Measurements from ENCODE around the gene MAP3K20. TPM values are rescaled to one million over a fixed set of nuclear protein-coding genes. Genes with fewer than 3 reads are reported as not detected.

Gene MAP3K20
- total RNA-seq, 1 experiment from 2014 or later: 44.5 TPM

- no peaks in the 10 kb centered on the region for H3K4me1 ChIP-seq
- Mint-ChIP-seq H3K27me3 (ENCODE audit: insufficient read depth, unreplicated experiment) (no peaks in the 10 kb centered on the region), H3K9me3 (ENCODE audit: unreplicated experiment) (peaks cover 27% of the 10 kb centered on the region), H3K4me1 (ENCODE audit: low read depth, unreplicated experiment) (peaks cover 8% of the 10 kb centered on the region), H3K36me3 (ENCODE audit: insufficient read depth, unreplicated experiment) (no peaks in the 10 kb centered on the region), H3K4me3 (ENCODE audit: unreplicated experiment) (no peak overlapping the region), H3K27ac (ENCODE audit: unreplicated experiment) (no peak overlapping the region)
- H3K36me3 ChIP-seq (ENCODE audit: control insufficient read depth, insufficient read depth, low read length): no peaks in the 10 kb centered on the region
- ChIA-PET POLR2A (no interaction called here), CTCF (no interaction called here)
- DNase-seq: no peak
- no peak for TF ChIP-seq CTCF (IDR thresholded peaks at IDR 0.05; ENCODE audit: insufficient read depth in 1 of 2, low read depth in 1 of 2, low read length in 1 of 2, severe bottlenecking in 1 of 2, unreplicated experiment in 1 of 2)
- intact Hi-C loops (cut with micrococcal nuclease; ENCODE audit: unreplicated experiment): no loop called here
- no peaks in the 10 kb centered on the region for H3K27me3 ChIP-seq (replicated peaks; ENCODE audit: control insufficient read depth, insufficient read depth, low read length)
- BruUV-seq (replicated peaks): no TSS peak
- H3K4me3 ChIP-seq (ENCODE audit: low read depth, low read length): no peak overlapping the region
- peaks cover 7% of the 10 kb centered on the region; the same call in 1 of the 2 replicates for H3K9me3 ChIP-seq
Observed at GRCh38 chr2:173141666-173142065, 66.0 kb downstream of the MAP3K20 start.

GRCh38 chr2:173145454-173145853, 69.8 kb downstream of the MAP3K20 start:
- no peaks in the 10 kb centered on the region for H3K27me3 ChIP-seq (replicated peaks; ENCODE audit: control insufficient read depth, insufficient read depth, low read length)
- H3K4me1 ChIP-seq: no peaks in the 10 kb centered on the region
- H3K4me1 Mint-ChIP-seq (ENCODE audit: low read depth, unreplicated experiment): peaks cover 8% of the 10 kb centered on the region
- CTCF ChIA-PET: no interaction called here
- BruUV-seq (replicated peaks): no TSS peak
- no peak for DNase-seq
- no peak overlapping the region for H3K27ac Mint-ChIP-seq (ENCODE audit: unreplicated experiment)
- POLR2A ChIA-PET: no interaction called here
- intact Hi-C loops (cut with micrococcal nuclease; ENCODE audit: unreplicated experiment): no loop called here
- no peaks in the 10 kb centered on the region for H3K36me3 Mint-ChIP-seq (ENCODE audit: insufficient read depth, unreplicated experiment)
- H3K36me3 ChIP-seq (ENCODE audit: control insufficient read depth, insufficient read depth, low read length): no peaks in the 10 kb centered on the region
- H3K27me3 Mint-ChIP-seq (ENCODE audit: insufficient read depth, unreplicated experiment): no peaks in the 10 kb centered on the region
- no peak overlapping the region for H3K4me3 Mint-ChIP-seq (ENCODE audit: unreplicated experiment)
- no peak overlapping the region for H3K4me3 ChIP-seq (ENCODE audit: low read depth, low read length)
- peaks cover 27% of the 10 kb centered on the region for H3K9me3 Mint-ChIP-seq (ENCODE audit: unreplicated experiment)
- H3K9me3 ChIP-seq: peaks cover 7% of the 10 kb centered on the region; the same call in 1 of the 2 replicates
- TF ChIP-seq CTCF (IDR thresholded peaks at IDR 0.05; ENCODE audit: insufficient read depth in 1 of 2, low read depth in 1 of 2, low read length in 1 of 2, severe bottlenecking in 1 of 2, unreplicated experiment in 1 of 2): no peak

GRCh38 chr2:173146590-173146989, 70.9 kb downstream of the MAP3K20 start:
- Mint-ChIP-seq H3K27me3 (ENCODE audit: insufficient read depth, unreplicated experiment) (no peaks in the 10 kb centered on the region), H3K4me3 (ENCODE audit: unreplicated experiment) (no peak overlapping the region), H3K27ac (ENCODE audit: unreplicated experiment) (no peak overlapping the region), H3K9me3 (ENCODE audit: unreplicated experiment) (peaks cover 17% of the 10 kb centered on the region), H3K4me1 (ENCODE audit: low read depth, unreplicated experiment) (peaks cover 8% of the 10 kb centered on the region), H3K36me3 (ENCODE audit: insufficient read depth, unreplicated experiment) (no peaks in the 10 kb centered on the region)
- no TSS peak for BruUV-seq (replicated peaks)
- Histone ChIP-seq H3K27me3 (replicated peaks; ENCODE audit: control insufficient read depth, insufficient read depth, low read length) (no peaks in the 10 kb centered on the region), H3K4me3 (ENCODE audit: low read depth, low read length) (no peak overlapping the region), H3K9me3 (peaks cover 2% of the 10 kb centered on the region; the same call in 1 of the 2 replicates), H3K4me1 (no peaks in the 10 kb centered on the region), H3K36me3 (ENCODE audit: control insufficient read depth, insufficient read depth, low read length) (no peaks in the 10 kb centered on the region)
- ChIA-PET CTCF (no interaction called here), POLR2A (no interaction called here)
- DNase-seq: no peak
- intact Hi-C loops (cut with micrococcal nuclease; ENCODE audit: unreplicated experiment): no loop called here
- TF ChIP-seq CTCF (IDR thresholded peaks at IDR 0.05; ENCODE audit: insufficient read depth in 1 of 2, low read depth in 1 of 2, low read length in 1 of 2, severe bottlenecking in 1 of 2, unreplicated experiment in 1 of 2): no peak
